ENCODE data around the gene PTPN1. TPM values are rescaled to one million over a fixed set of nuclear protein-coding genes. Genes with fewer than 3 reads are reported as not detected.

PTPN1 gene
- polyA plus RNA-seq, 1 donor (not counting 4 experiments of a cell fraction or from before 2014, with no cell fraction given): 61.6 TPM

DNA sequence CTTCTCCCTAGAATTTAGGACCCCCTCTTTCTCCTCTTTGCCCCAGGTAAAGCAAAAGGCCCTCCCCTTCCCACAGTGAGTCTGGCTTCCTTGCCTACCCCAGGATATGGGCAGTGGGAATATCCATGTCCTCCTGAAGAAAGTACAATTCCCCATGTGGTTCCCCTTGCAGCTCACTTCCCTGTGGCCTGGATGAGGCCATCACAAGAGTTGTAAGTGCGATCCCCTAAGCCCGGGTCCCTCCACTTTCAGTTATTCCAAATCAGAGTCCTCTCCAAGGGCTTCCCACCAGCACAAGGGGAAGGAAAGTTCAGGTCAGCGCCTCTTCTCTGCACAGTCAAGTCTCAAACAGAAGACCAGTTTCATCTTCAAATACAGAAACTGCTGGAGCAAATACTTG, 10.2 kb upstream of the PTPN1 start:
- dilution Hi-C loops (cut with MboI; ENCODE audit: extremely low pct_ligation_motif_present, low sequenced_read_pairs): no loop called here
- H3K9me3 ChIP-seq (ENCODE audit: control insufficient read depth, low read depth, low read length): no peaks in the 10 kb centered on the region
- H2AFZ ChIP-seq (ENCODE audit: control insufficient read depth, low read length): no peak overlapping the region
- no peak for FAIRE-seq
- DNase-seq (ENCODE audit: low read depth, low spot score): no peak
- no peaks in the 10 kb centered on the region for H3K36me3 ChIP-seq (ENCODE audit: control insufficient read depth in 2 of 2, extremely low read depth in 1 of 2, insufficient read depth in 2 of 2, low read length in 2 of 2)
- TF ChIP-seq, protein P1, sequence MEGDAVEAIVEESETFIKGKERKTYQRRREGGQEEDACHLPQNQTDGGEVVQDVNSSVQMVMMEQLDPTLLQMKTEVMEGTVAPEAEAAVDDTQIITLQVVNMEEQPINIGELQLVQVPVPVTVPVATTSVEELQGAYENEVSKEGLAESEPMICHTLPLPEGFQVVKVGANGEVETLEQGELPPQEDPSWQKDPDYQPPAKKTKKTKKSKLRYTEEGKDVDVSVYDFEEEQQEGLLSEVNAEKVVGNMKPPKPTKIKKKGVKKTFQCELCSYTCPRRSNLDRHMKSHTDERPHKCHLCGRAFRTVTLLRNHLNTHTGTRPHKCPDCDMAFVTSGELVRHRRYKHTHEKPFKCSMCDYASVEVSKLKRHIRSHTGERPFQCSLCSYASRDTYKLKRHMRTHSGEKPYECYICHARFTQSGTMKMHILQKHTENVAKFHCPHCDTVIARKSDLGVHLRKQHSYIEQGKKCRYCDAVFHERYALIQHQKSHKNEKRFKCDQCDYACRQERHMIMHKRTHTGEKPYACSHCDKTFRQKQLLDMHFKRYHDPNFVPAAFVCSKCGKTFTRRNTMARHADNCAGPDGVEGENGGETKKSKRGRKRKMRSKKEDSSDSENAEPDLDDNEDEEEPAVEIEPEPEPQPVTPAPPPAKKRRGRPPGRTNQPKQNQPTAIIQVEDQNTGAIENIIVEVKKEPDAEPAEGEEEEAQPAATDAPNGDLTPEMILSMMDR (optimal IDR thresholded peaks at IDR 0.05 in 1 of 3, IDR thresholded peaks at IDR 0.05 in 1 of 3, conservative IDR thresholded peaks at IDR 0.05 in 1 of 3; ENCODE audit: extremely low read depth in 1 of 3, insufficient read depth in 2 of 3, low read length in 3 of 3): no peak
- no peak for TF ChIP-seq EZH2 (IDR thresholded peaks at IDR 0.05; ENCODE audit: low read length)
- H3K27me3 ChIP-seq (ENCODE audit: control insufficient read depth, extremely low read depth, insufficient read depth, low read length): no peaks in the 10 kb centered on the region
- no peak overlapping the region for H3K4me2 ChIP-seq (ENCODE audit: control insufficient read depth, extremely low read depth, insufficient read depth, low read depth, low read length)
- H4K20me1 ChIP-seq (ENCODE audit: control insufficient read depth, extremely low read depth, insufficient read depth, low read length): no peaks in the 10 kb centered on the region
- H3K4me1 ChIP-seq (ENCODE audit: control insufficient read depth, extremely low read depth, insufficient read depth, low read length): peaks cover 34% of the 10 kb centered on the region
- H3K4me3 ChIP-seq (ENCODE audit: control insufficient read depth in 2 of 3, extremely low read depth in 1 of 3, insufficient read depth in 2 of 3, low read depth in 1 of 3, low read length in 3 of 3): no peak overlapping the region
- no peaks in the 10 kb centered on the region for H3K9me1 ChIP-seq (ENCODE audit: control insufficient read depth, extremely low read depth, insufficient read depth, low read length)
- H3K9ac ChIP-seq (ENCODE audit: control insufficient read depth, extremely low read depth, insufficient read depth, low read length): no peak overlapping the region
- H3K27ac ChIP-seq (ENCODE audit: control insufficient read depth, insufficient read depth, low read length): no peak overlapping the region
- peaks cover 2% of the 10 kb centered on the region for H3K79me2 ChIP-seq (ENCODE audit: control insufficient read depth, insufficient read depth, low read length)

DNA sequence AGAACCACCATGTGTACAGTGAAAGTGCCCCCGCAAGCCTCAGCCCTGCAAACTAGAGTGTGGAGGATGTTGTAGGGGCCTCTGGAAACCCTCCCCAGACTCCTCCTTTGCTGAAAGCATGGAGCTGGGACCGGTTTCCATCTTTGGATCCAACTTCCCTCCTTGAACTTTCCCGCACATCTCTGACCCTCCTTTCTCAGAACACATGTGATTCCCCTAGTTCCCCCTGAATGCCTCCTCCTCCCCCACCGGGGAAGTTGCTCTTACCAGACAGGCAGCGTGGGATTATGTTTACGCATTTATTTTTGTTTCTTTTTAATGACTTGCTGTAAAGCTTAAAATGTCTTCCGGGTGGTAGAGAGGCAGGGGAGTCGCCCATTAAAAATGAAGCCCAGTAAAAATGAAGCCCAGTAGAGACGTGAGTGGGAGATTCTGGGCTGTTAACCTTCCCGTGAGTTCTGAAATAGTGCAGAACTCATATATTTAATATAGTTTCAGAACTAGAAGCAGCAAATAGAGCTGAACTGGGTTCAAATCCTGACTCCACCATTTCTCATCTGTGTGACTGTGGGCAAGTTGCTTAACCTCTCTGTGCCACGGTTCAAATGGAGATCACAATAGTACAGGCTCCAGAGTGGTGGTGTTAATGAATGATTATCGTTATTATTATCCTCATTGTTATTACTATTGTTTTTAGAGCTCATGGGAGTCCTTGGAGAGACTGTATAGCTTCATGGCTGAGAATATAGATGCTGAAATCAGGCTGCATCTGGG, 8.0 kb upstream of the PTPN1 start:
- FAIRE-seq (no peak), DNase-seq (ENCODE audit: low read depth, low spot score) (no peak)
- dilution Hi-C loops (cut with MboI; ENCODE audit: extremely low pct_ligation_motif_present, low sequenced_read_pairs): no loop called here
- Histone ChIP-seq H3K27ac (ENCODE audit: control insufficient read depth, insufficient read depth, low read length) (no peak overlapping the region), H2AFZ (ENCODE audit: control insufficient read depth, low read length) (no peak overlapping the region), H3K4me3 (ENCODE audit: control insufficient read depth in 2 of 3, extremely low read depth in 1 of 3, insufficient read depth in 2 of 3, low read depth in 1 of 3, low read length in 3 of 3) (no peak overlapping the region), H3K9me1 (ENCODE audit: control insufficient read depth, extremely low read depth, insufficient read depth, low read length) (no peaks in the 10 kb centered on the region), H3K27me3 (ENCODE audit: control insufficient read depth, extremely low read depth, insufficient read depth, low read length) (no peaks in the 10 kb centered on the region), H4K20me1 (ENCODE audit: control insufficient read depth, extremely low read depth, insufficient read depth, low read length) (no peaks in the 10 kb centered on the region), H3K79me2 (ENCODE audit: control insufficient read depth, insufficient read depth, low read length) (no peaks in the 10 kb centered on the region), H3K9ac (ENCODE audit: control insufficient read depth, extremely low read depth, insufficient read depth, low read length) (no peak overlapping the region), H3K9me3 (ENCODE audit: control insufficient read depth, low read depth, low read length) (no peaks in the 10 kb centered on the region), H3K36me3 (ENCODE audit: control insufficient read depth in 2 of 2, extremely low read depth in 1 of 2, insufficient read depth in 2 of 2, low read length in 2 of 2) (no peaks in the 10 kb centered on the region), H3K4me2 (ENCODE audit: control insufficient read depth, extremely low read depth, insufficient read depth, low read depth, low read length) (no peak overlapping the region), H3K4me1 (ENCODE audit: control insufficient read depth, extremely low read depth, insufficient read depth, low read length) (peaks cover 16% of the 10 kb centered on the region)
- TF ChIP-seq, protein P1 (optimal IDR thresholded peaks at IDR 0.05 in 1 of 3, IDR thresholded peaks at IDR 0.05 in 1 of 3, conservative IDR thresholded peaks at IDR 0.05 in 1 of 3; ENCODE audit: extremely low read depth in 1 of 3, insufficient read depth in 2 of 3, low read length in 3 of 3): no peak
- TF ChIP-seq EZH2 (IDR thresholded peaks at IDR 0.05; ENCODE audit: low read length): no peak

Data from keratinocyte (primary cell).